Ishikawa (cell line): Measurements from ENCODE around the gene PABPC4L.

Source experiments
- CEBPB ChIP-seq: IDR thresholded peaks from 2 replicates; pipeline ENCODE4 v1.6.1; 2012
- EGR1 ChIP-seq: IDR thresholded peaks from 2 replicates; pipeline ENCODE4 v1.6.1; 2012
- FOXM1 ChIP-seq: IDR thresholded peaks from 2 replicates; pipeline ENCODE4 v1.6.1; 2012; ENCODE audit warnings: low read depth, borderline replicate concordance
- NFIC ChIP-seq: IDR thresholded peaks from 2 replicates; pipeline ENCODE4 v1.6.1; 2012
- RAD21 ChIP-seq: IDR thresholded peaks from 2 replicates; pipeline ENCODE4 v1.6.1; 2012; ENCODE audit warnings: low read depth
- REST ChIP-seq: IDR thresholded peaks from 2 replicates; pipeline ENCODE4 v1.6.1; 2012; ENCODE audit warnings: low read depth, mild to moderate bottlenecking
- TAF1 ChIP-seq: IDR thresholded peaks from 2 replicates; pipeline ENCODE4 v1.6.1; 2012; ENCODE audit warnings: low read depth, mild to moderate bottlenecking
- TCF12 ChIP-seq: IDR thresholded peaks from 2 replicates; pipeline ENCODE4 v1.6.1; 2012; ENCODE audit warnings: low read depth
- TEAD4 ChIP-seq: IDR thresholded peaks from 2 replicates; pipeline ENCODE4 v1.6.1; 2012
- YY1 ChIP-seq: IDR thresholded peaks from 2 replicates; pipeline ENCODE4 v1.6.1; 2012; ENCODE audit warnings: low read depth
- ZBTB7A ChIP-seq: IDR thresholded peaks from 2 replicates; pipeline ENCODE4 v1.6.1; 2012; ENCODE audit warnings: low read depth
- TF ChIP-seq, protein P1 (sequence below): IDR thresholded peaks from 2 replicates; pipeline ENCODE4 v1.6.1; 2012
- TF ChIP-seq, protein P2 (sequence below): IDR thresholded peaks from 2 replicates; pipeline ENCODE4 v1.6.1; 2012

PABPC4L gene

DNA sequence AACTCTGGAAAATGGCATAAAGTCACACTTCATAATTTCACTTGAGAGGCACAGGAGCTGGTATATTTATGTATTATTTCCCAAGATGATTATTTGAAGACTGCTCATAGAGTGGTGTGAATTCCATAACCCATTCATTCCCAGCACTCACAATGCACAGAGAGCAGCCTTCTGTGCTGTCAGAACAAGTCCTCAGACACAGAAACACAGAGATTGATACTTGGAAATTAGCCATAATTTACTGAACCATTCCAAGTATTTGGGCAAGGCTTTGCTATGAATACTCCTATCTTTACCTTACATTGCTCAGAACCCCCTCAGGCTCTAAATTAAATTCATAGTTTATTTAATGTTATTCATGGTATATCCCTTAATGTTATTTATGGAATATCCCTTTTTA is 53.6 kb downstream of the PABPC4L start:
- TF ChIP-seq TEAD4 (no peak), YY1 (no peak), NFIC (no peak), REST (no peak), TAF1 (no peak), FOXM1 (no peak), CEBPB (no peak), EGR1 (no peak), TCF12 (no peak), ZBTB7A (no peak), RAD21 (no peak)
- TF ChIP-seq, protein P1, sequence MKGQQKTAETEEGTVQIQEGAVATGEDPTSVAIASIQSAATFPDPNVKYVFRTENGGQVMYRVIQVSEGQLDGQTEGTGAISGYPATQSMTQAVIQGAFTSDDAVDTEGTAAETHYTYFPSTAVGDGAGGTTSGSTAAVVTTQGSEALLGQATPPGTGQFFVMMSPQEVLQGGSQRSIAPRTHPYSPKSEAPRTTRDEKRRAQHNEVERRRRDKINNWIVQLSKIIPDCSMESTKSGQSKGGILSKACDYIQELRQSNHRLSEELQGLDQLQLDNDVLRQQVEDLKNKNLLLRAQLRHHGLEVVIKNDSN: no peak
- TF ChIP-seq, protein P2, sequence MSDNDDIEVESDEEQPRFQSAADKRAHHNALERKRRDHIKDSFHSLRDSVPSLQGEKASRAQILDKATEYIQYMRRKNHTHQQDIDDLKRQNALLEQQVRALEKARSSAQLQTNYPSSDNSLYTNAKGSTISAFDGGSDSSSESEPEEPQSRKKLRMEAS: no peak
